Omental fat pad (tissue), 4 donors: ENCODE data around the gene UPK3BL2. TPM values are rescaled to one million over a fixed set of nuclear protein-coding genes. Genes with fewer than 3 reads are reported as not detected.
"Not testable (repeated sequence)": the region's sequence is repeated elsewhere in the genome, so short reads cannot be mapped to it uniquely, and the experiment has no call there.

Source experiments
- ATAC-seq: fragments of 150-250 bp; one replicate; pipeline ENCODE4 v1.9.1; 2016; ENCODE audit warnings: mild to moderate bottlenecking, moderate library complexity; ENCODE audit not compliant: low FRiP score
- DNase-seq: peaks from one replicate; pipeline ENCODE4 v3.0.0-alpha.2; 2019; ENCODE audit warnings: low spot score
- total RNA-seq, 4 donors: library from RNA; depleted of rRNA; stranded (reverse); fragments of >200 nt; gene quantifications; one replicate each; pipeline ENCODE4 v1.1.0, GENCODE V29; 2016

UPK3BL2 gene
- total RNA-seq, 4 donors from 2014 or later, result 1.6 to 11.7 (median 5.6) TPM

GRCh38 chr7:102535062-102535615 lies 8.4 kb downstream of the UPK3BL2 start:
- not testable (repeated sequence) for DNase-seq, ATAC-seq

- peak; percentile 2 for ATAC-seq
- DNase-seq, result not testable (repeated sequence)
These were observed 11.4 kb downstream of the UPK3BL2 start for GRCh38 chr7:102532127-102532526.

GRCh38 chr7:102531583-102531982 lies 11.9 kb downstream of the UPK3BL2 start:
- DNase-seq (peak; percentile 40), ATAC-seq (peak; percentile 27)

- not testable (repeated sequence) for ATAC-seq, DNase-seq
These were observed 15.4 kb downstream of the UPK3BL2 start for GRCh38 chr7:102527822-102528793.

GRCh38 chr7:102527182-102527581 lies 16.3 kb downstream of the UPK3BL2 start:
- ATAC-seq, DNase-seq: not testable (repeated sequence)

GRCh38 chr7:102524803-102525202 lies 18.7 kb downstream of the UPK3BL2 start:
- ATAC-seq, result not testable (repeated sequence)

GRCh38 chr7:102520797-102521196 lies 22.7 kb downstream of the UPK3BL2 start:
- not testable (repeated sequence) for DNase-seq, ATAC-seq

More at GRCh38 chr7:102524803-102525202, 18.7 kb downstream of the UPK3BL2 start:
- DNase-seq, result not testable (repeated sequence)

GRCh38 chr7:102517550-102518147 lies 25.8 kb downstream of the UPK3BL2 start, which contains the start of gene RASA4B:
TSS of gene RASA4B (minus strand) at chr7:102517777. CDS start at chr7:102517710, 67 bp downstream.
- ATAC-seq, result peak; percentile 92
- not testable (repeated sequence) for DNase-seq

- DNase-seq, ATAC-seq: not testable (repeated sequence)
These were observed 26.5 kb downstream of the UPK3BL2 start for GRCh38 chr7:102516951-102517350.

- ATAC-seq, DNase-seq: not testable (repeated sequence)
These were observed 27.6 kb downstream of the UPK3BL2 start for GRCh38 chr7:102515889-102516288.

GRCh38 chr7:102514881-102515721 lies 28.4 kb downstream of the UPK3BL2 start:
- ATAC-seq, DNase-seq: not testable (repeated sequence)

- DNase-seq, result peak; percentile 17
- ATAC-seq, result peak; percentile 12
These were observed 30.8 kb downstream of the UPK3BL2 start for GRCh38 chr7:102512642-102513221.

- peak; percentile 71 for ATAC-seq
- DNase-seq, result not testable (repeated sequence)
These were observed 31.5 kb downstream of the UPK3BL2 start for GRCh38 chr7:102511860-102512522.

- DNase-seq, ATAC-seq: not testable (repeated sequence)
These were observed 32.9 kb downstream of the UPK3BL2 start for GRCh38 chr7:102510575-102510974.

- peak; percentile 20 for DNase-seq
- ATAC-seq, result not testable (repeated sequence)
These were observed 35.9 kb downstream of the UPK3BL2 start for GRCh38 chr7:102507410-102508088.

GRCh38 chr7:102505298-102506185 lies 38.0 kb downstream of the UPK3BL2 start:
- not testable (repeated sequence) for DNase-seq
- ATAC-seq, result peak; percentile 61
